Thoracic aorta (tissue), 2 donors: Measurements from ENCODE around the gene TPO. TPM values are rescaled to one million over a fixed set of nuclear protein-coding genes. Genes with fewer than 3 reads are reported as not detected.

Experiments used
- ATAC-seq: fragments of 150-250 bp; one replicate; pipeline ENCODE4 v1.8.0; 2017; ENCODE audit warnings: low read depth; ENCODE audit not compliant: insufficient number of reproducible peaks, low FRiP score
- DNase-seq: peaks from one replicate; pipeline ENCODE4 v3.0.0-alpha.2; 2020; ENCODE audit warnings: low spot score
- H3K27ac ChIP-seq, 2 donors: fragments of 200-600 bp; sonication (generic); 1 replicate in 1 of 2; 2 replicates in 1 of 2; pipeline ENCODE4 v1.5.1; 2016; ENCODE audit warnings: mild to moderate bottlenecking in 2 of 2, moderate library complexity in 2 of 2
- H3K27me3 ChIP-seq: fragments of 200-600 bp; sonication (generic); replicated peaks from 2 replicates; pipeline ENCODE4 v1.6.0; 2016; ENCODE audit warnings: mild to moderate bottlenecking; ENCODE audit not compliant: insufficient read depth
- H3K36me3 ChIP-seq: fragments of 200-600 bp; sonication (generic); one replicate; pipeline ENCODE4 v1.5.1; 2016
- H3K4me1 ChIP-seq, 2 donors: fragments of 200-600 bp; sonication (generic); 1 replicate in 1 of 2; 2 replicates in 1 of 2; pipeline versions ENCODE4 v1.5.1 to v1.6.0; 2016; ENCODE audit warnings: low read depth in 2 of 2, mild to moderate bottlenecking in 1 of 2; ENCODE audit not compliant: control insufficient read depth in 1 of 2
- H3K4me3 ChIP-seq: fragments of 200-600 bp; sonication (generic); 2 replicates; pipeline ENCODE4 v1.5.1; 2016; ENCODE audit warnings: mild to moderate bottlenecking
- H3K9me3 ChIP-seq: fragments of 200-600 bp; sonication (generic); 2 replicates; pipeline ENCODE4 v1.5.1; 2016
- CTCF ChIP-seq: fragments of 200-600 bp; sonication (generic); IDR thresholded peaks from one replicate; pipeline ENCODE4 v1.5.1; 2019; ENCODE audit warnings: antibody characterized with exemption
- total RNA-seq, 2 donors: library from RNA; depleted of rRNA; stranded (reverse); fragments of >200 nt; gene quantifications; one replicate each; pipeline versions ENCODE4 v1.1.0 to v1.2.3, GENCODE V29; 2016

Gene TPO
- total RNA-seq, 2 donors from 2014 or later, result 8.1 to 24.1 TPM

GRCh38 chr2:1550658-1551316 lies 137.5 kb downstream of the TPO start:
- peak; percentile 98 for TF ChIP-seq CTCF
- Histone ChIP-seq H3K27me3 (no peaks in the 10 kb centered on the region), H3K9me3 (no peaks in the 10 kb centered on the region), H3K27ac (no peak overlapping the region), H3K36me3 (no peaks in the 10 kb centered on the region), H3K4me3 (peak overlapping the region; percentile 47), H3K4me1 (peaks cover 0 to 7% of the 10 kb centered on the region in 2 donors)
- ATAC-seq, result peak; percentile 71
- DNase-seq, result no peak

- DNase-seq (no peak), ATAC-seq (no peak)
- no peak for TF ChIP-seq CTCF
- H3K4me1 ChIP-seq, result peaks cover 0 to 7% of the 10 kb centered on the region in 2 donors
- H3K9me3 ChIP-seq, result no peaks in the 10 kb centered on the region
- no peaks in the 10 kb centered on the region for H3K36me3 ChIP-seq
- H3K4me3 ChIP-seq, result no peak overlapping the region
- H3K27ac ChIP-seq, result no peak overlapping the region
- no peaks in the 10 kb centered on the region for H3K27me3 ChIP-seq
These were observed 138.6 kb downstream of the TPO start for GRCh38 chr2:1551905-1552304.

- peaks cover 0 to 7% of the 10 kb centered on the region in 2 donors for H3K4me1 ChIP-seq
- TF ChIP-seq CTCF, result no peak
- no peaks in the 10 kb centered on the region for H3K27me3 ChIP-seq
- DNase-seq (no peak), ATAC-seq (no peak)
- no peak overlapping the region for H3K27ac ChIP-seq
- no peaks in the 10 kb centered on the region for H3K36me3 ChIP-seq
- no peaks in the 10 kb centered on the region for H3K9me3 ChIP-seq
- H3K4me3 ChIP-seq, result no peak overlapping the region
These were observed 139.3 kb downstream of the TPO start for GRCh38 chr2:1552611-1553010.

GRCh38 chr2:1553671-1554295 lies 140.5 kb downstream of the TPO start:
- Histone ChIP-seq H3K27me3 (no peaks in the 10 kb centered on the region), H3K4me1 (peaks cover 0 to 7% of the 10 kb centered on the region in 2 donors), H3K36me3 (no peaks in the 10 kb centered on the region), H3K9me3 (no peaks in the 10 kb centered on the region), H3K27ac (no peak overlapping the region), H3K4me3 (no peak overlapping the region)
- no peak for DNase-seq
- no peak for TF ChIP-seq CTCF
- no peak for ATAC-seq

- Histone ChIP-seq H3K4me3 (no peak overlapping the region), H3K9me3 (no peaks in the 10 kb centered on the region), H3K27ac (no peak overlapping the region), H3K27me3 (no peaks in the 10 kb centered on the region), H3K4me1 (no peaks in the 10 kb centered on the region), H3K36me3 (no peaks in the 10 kb centered on the region)
- DNase-seq (no peak), ATAC-seq (no peak)
- TF ChIP-seq CTCF, result no peak
These were observed 143.0 kb downstream of the TPO start for GRCh38 chr2:1556286-1556685.
